ENCODE measurements around the gene ULBP2.
A peak's percentile ranks its signal among the peaks of the same experiment; 100 is the strongest.

Gene ULBP2

GRCh38 chr6:149897015-149897697 is 44.7 kb upstream of the ULBP2 start:
- Histone ChIP-seq H4K91ac (ENCODE audit: low read depth, low read length, poor library complexity) (no peak overlapping the region), H3K27ac (replicated peaks; ENCODE audit: low read length) (no peak overlapping the region), H2AK5ac (ENCODE audit: low read depth, low read length) (no peak overlapping the region), H3K9ac (ENCODE audit: low read depth, low read length, poor library complexity) (no peak overlapping the region), H2BK5ac (ENCODE audit: low read length) (no peak overlapping the region), H3K4me1 (ENCODE audit: control insufficient read depth in 2 of 2, insufficient read depth in 1 of 2, low read depth in 1 of 2, low read length in 2 of 2) (no peaks in the 10 kb centered on the region), H2BK15ac (ENCODE audit: low read length) (no peak overlapping the region), H3K4me2 (ENCODE audit: insufficient read depth, low read length, poor library complexity, severe bottlenecking) (no peak overlapping the region), H4K8ac (ENCODE audit: low read depth, low read length) (no peak overlapping the region), H3K4me3 (ENCODE audit: low read length in 2 of 2) (no peak overlapping the region), H3K36me3 (replicated peaks in 1 of 2; ENCODE audit: control insufficient read depth in 2 of 2, insufficient read depth in 2 of 2, low read length in 2 of 2) (no peaks in the 10 kb centered on the region), H3K14ac (ENCODE audit: low read length) (no peak overlapping the region), H3K23ac (ENCODE audit: low read depth, low read length, poor library complexity) (no peak overlapping the region), H3K79me1 (ENCODE audit: low read depth, low read length) (no peaks in the 10 kb centered on the region), H2AFZ (ENCODE audit: low read length) (no peak overlapping the region), H3K18ac (ENCODE audit: low read length) (no peak overlapping the region), H3K4ac (ENCODE audit: low read length) (no peak overlapping the region), H2BK120ac (ENCODE audit: low read depth, low read length) (no peak overlapping the region), H2BK12ac (ENCODE audit: low read length) (no peak overlapping the region), H3K27me3 (ENCODE audit: control insufficient read depth in 3 of 3, insufficient read depth in 3 of 3, low read depth in 1 of 3, low read length in 3 of 3) (peaks cover 0 to 20% (median 0%) of the 10 kb centered on the region in 3 experiments), H3K9me3 (replicated peaks in 1 of 2; ENCODE audit: control insufficient read depth in 2 of 2, insufficient read depth in 1 of 2, low read depth in 1 of 2, low read length in 2 of 2) (no peaks in the 10 kb centered on the region)
- no peak for DNase-seq (ENCODE audit: low spot score)
- WGBS, 2 donors (ENCODE audit: extremely low coverage in 2 of 2, insufficient read length in 2 of 2, insufficient replicate concordance in 1 of 2), result no CpG with 5 or more reads among the region's 13 CpGs

GRCh38 chr6:149897855-149898744 is 43.7 kb upstream of the ULBP2 start, which contains the start of gene RAET1E:
Gene RAET1E, minus strand, starts transcription at chr6:149898113. Its CDS starts 7,212 bp downstream, at chr6:149890901.
- Histone ChIP-seq H3K4me2 (ENCODE audit: insufficient read depth, low read length, poor library complexity, severe bottlenecking) (no peak within 1 kb of the TSS), H3K23ac (ENCODE audit: low read depth, low read length, poor library complexity) (no peak within 1 kb of the TSS), H3K4me1 (ENCODE audit: control insufficient read depth in 2 of 2, insufficient read depth in 1 of 2, low read depth in 1 of 2, low read length in 2 of 2) (no peaks in the 10 kb centered on the region), H3K4me3 (ENCODE audit: low read length in 2 of 2) (peak within 1 kb of the TSS in 1 of 2 donors; percentile 65), H2AK5ac (ENCODE audit: low read depth, low read length) (no peak within 1 kb of the TSS), H3K27ac (replicated peaks; ENCODE audit: low read length) (no peak within 1 kb of the TSS), H3K4ac (ENCODE audit: low read length) (no peak within 1 kb of the TSS), H3K14ac (ENCODE audit: low read length) (peak within 1 kb of the TSS; percentile 41), H2BK120ac (ENCODE audit: low read depth, low read length) (no peak within 1 kb of the TSS), H3K18ac (ENCODE audit: low read length) (no peak within 1 kb of the TSS), H4K8ac (ENCODE audit: low read depth, low read length) (no peak within 1 kb of the TSS), H3K9me3 (replicated peaks in 1 of 2; ENCODE audit: control insufficient read depth in 2 of 2, insufficient read depth in 1 of 2, low read depth in 1 of 2, low read length in 2 of 2) (no peaks in the 10 kb centered on the region), H2BK5ac (ENCODE audit: low read length) (no peak within 1 kb of the TSS), H3K27me3 (ENCODE audit: control insufficient read depth in 3 of 3, insufficient read depth in 3 of 3, low read depth in 1 of 3, low read length in 3 of 3) (peaks cover 0 to 20% (median 0%) of the 10 kb centered on the region in 3 experiments), H3K79me1 (ENCODE audit: low read depth, low read length) (no peaks in the 10 kb centered on the region), H3K36me3 (replicated peaks in 1 of 2; ENCODE audit: control insufficient read depth in 2 of 2, insufficient read depth in 2 of 2, low read length in 2 of 2) (no peaks in the 10 kb centered on the region), H3K9ac (ENCODE audit: low read depth, low read length, poor library complexity) (peak within 1 kb of the TSS; percentile 54), H4K91ac (ENCODE audit: low read depth, low read length, poor library complexity) (no peak within 1 kb of the TSS), H2AFZ (ENCODE audit: low read length) (no peak within 1 kb of the TSS), H2BK15ac (ENCODE audit: low read length) (no peak within 1 kb of the TSS), H2BK12ac (ENCODE audit: low read length) (no peak within 1 kb of the TSS)
- WGBS, 2 donors (ENCODE audit: extremely low coverage in 2 of 2, insufficient read length in 2 of 2, insufficient replicate concordance in 1 of 2), result no CpG with 5 or more reads among the region's 17 CpGs
- DNase-seq (ENCODE audit: low spot score), result no peak

GRCh38 chr6:149898966-149899365 is 42.8 kb upstream of the ULBP2 start:
- H3K18ac ChIP-seq (ENCODE audit: low read length), result no peak overlapping the region
- peaks cover 0 to 28% (median 0%) of the 10 kb centered on the region in 3 experiments for H3K27me3 ChIP-seq (ENCODE audit: control insufficient read depth in 3 of 3, insufficient read depth in 3 of 3, low read depth in 1 of 3, low read length in 3 of 3)
- H2BK12ac ChIP-seq (ENCODE audit: low read length), result no peak overlapping the region
- H2BK5ac ChIP-seq (ENCODE audit: low read length), result no peak overlapping the region
- H3K79me1 ChIP-seq (ENCODE audit: low read depth, low read length), result no peaks in the 10 kb centered on the region
- H3K14ac ChIP-seq (ENCODE audit: low read length), result no peak overlapping the region
- no peak for DNase-seq (ENCODE audit: low spot score)
- no peak overlapping the region for H3K4me2 ChIP-seq (ENCODE audit: insufficient read depth, low read length, poor library complexity, severe bottlenecking)
- H3K36me3 ChIP-seq (replicated peaks in 1 of 2; ENCODE audit: control insufficient read depth in 2 of 2, insufficient read depth in 2 of 2, low read length in 2 of 2), result no peaks in the 10 kb centered on the region
- peak overlapping the region in 1 of 2 donors; percentile 65 for H3K4me3 ChIP-seq (ENCODE audit: low read length in 2 of 2)
- no peak overlapping the region for H4K91ac ChIP-seq (ENCODE audit: low read depth, low read length, poor library complexity)
- no peak overlapping the region for H2AFZ ChIP-seq (ENCODE audit: low read length)
- H3K9ac ChIP-seq (ENCODE audit: low read depth, low read length, poor library complexity), result no peak overlapping the region
- H3K23ac ChIP-seq (ENCODE audit: low read depth, low read length, poor library complexity), result no peak overlapping the region
- no peak overlapping the region for H3K4ac ChIP-seq (ENCODE audit: low read length)
- no peak overlapping the region for H2BK120ac ChIP-seq (ENCODE audit: low read depth, low read length)
- H4K8ac ChIP-seq (ENCODE audit: low read depth, low read length), result no peak overlapping the region
- no peak overlapping the region for H2AK5ac ChIP-seq (ENCODE audit: low read depth, low read length)
- no CpG with 5 or more reads among the region's 9 CpGs for WGBS, 2 donors (ENCODE audit: extremely low coverage in 2 of 2, insufficient read length in 2 of 2, insufficient replicate concordance in 1 of 2)
- H3K9me3 ChIP-seq (replicated peaks in 1 of 2; ENCODE audit: control insufficient read depth in 2 of 2, insufficient read depth in 1 of 2, low read depth in 1 of 2, low read length in 2 of 2), result no peaks in the 10 kb centered on the region
- H2BK15ac ChIP-seq (ENCODE audit: low read length), result no peak overlapping the region
- no peak overlapping the region for H3K27ac ChIP-seq (replicated peaks; ENCODE audit: low read length)
- H3K4me1 ChIP-seq (ENCODE audit: control insufficient read depth in 2 of 2, insufficient read depth in 1 of 2, low read depth in 1 of 2, low read length in 2 of 2), result no peaks in the 10 kb centered on the region

GRCh38 chr6:149899486-149899885 is 42.3 kb upstream of the ULBP2 start:
- Histone ChIP-seq H3K4me3 (ENCODE audit: low read length in 2 of 2) (no peak overlapping the region), H2AFZ (ENCODE audit: low read length) (no peak overlapping the region), H4K8ac (ENCODE audit: low read depth, low read length) (no peak overlapping the region), H3K4me1 (ENCODE audit: control insufficient read depth in 2 of 2, insufficient read depth in 1 of 2, low read depth in 1 of 2, low read length in 2 of 2) (no peaks in the 10 kb centered on the region), H3K9ac (ENCODE audit: low read depth, low read length, poor library complexity) (no peak overlapping the region), H3K27me3 (ENCODE audit: control insufficient read depth in 3 of 3, insufficient read depth in 3 of 3, low read depth in 1 of 3, low read length in 3 of 3) (peaks cover 0 to 32% (median 0%) of the 10 kb centered on the region in 3 experiments), H3K23ac (ENCODE audit: low read depth, low read length, poor library complexity) (no peak overlapping the region), H3K4ac (ENCODE audit: low read length) (no peak overlapping the region), H2BK15ac (ENCODE audit: low read length) (no peak overlapping the region), H3K36me3 (replicated peaks in 1 of 2; ENCODE audit: control insufficient read depth in 2 of 2, insufficient read depth in 2 of 2, low read length in 2 of 2) (no peaks in the 10 kb centered on the region), H3K4me2 (ENCODE audit: insufficient read depth, low read length, poor library complexity, severe bottlenecking) (no peak overlapping the region), H3K14ac (ENCODE audit: low read length) (no peak overlapping the region), H2BK5ac (ENCODE audit: low read length) (no peak overlapping the region), H4K91ac (ENCODE audit: low read depth, low read length, poor library complexity) (no peak overlapping the region), H3K9me3 (replicated peaks in 1 of 2; ENCODE audit: control insufficient read depth in 2 of 2, insufficient read depth in 1 of 2, low read depth in 1 of 2, low read length in 2 of 2) (no peaks in the 10 kb centered on the region), H2BK120ac (ENCODE audit: low read depth, low read length) (no peak overlapping the region), H2BK12ac (ENCODE audit: low read length) (no peak overlapping the region), H3K79me1 (ENCODE audit: low read depth, low read length) (no peaks in the 10 kb centered on the region), H3K27ac (replicated peaks; ENCODE audit: low read length) (no peak overlapping the region), H3K18ac (ENCODE audit: low read length) (no peak overlapping the region), H2AK5ac (ENCODE audit: low read depth, low read length) (no peak overlapping the region)
- no CpG with 5 or more reads among the region's 6 CpGs for WGBS, 2 donors (ENCODE audit: extremely low coverage in 2 of 2, insufficient read length in 2 of 2, insufficient replicate concordance in 1 of 2)
- no peak for DNase-seq (ENCODE audit: low spot score)
